Aorta (tissue), 5 donors: ENCODE data around the gene ARMC5. TPM values are rescaled to one million over a fixed set of nuclear protein-coding genes. Genes with fewer than 3 reads are reported as not detected.

Experiments used
- ATAC-seq: fragments of 200-7000 bp; cut with Tn5 transposase; one replicate; pipeline ENCODE4 v1.9.1; 2022; ENCODE audit warnings: moderate library complexity; ENCODE audit not compliant: low FRiP score
- DNase-seq, 2 donors: peaks; one replicate each; pipeline ENCODE4 v3.0.0-alpha.2; 2020
- H3K27ac ChIP-seq, 2 donors: one replicate each; pipeline ENCODE4 v1.5.1; 2013; ENCODE audit warnings: low read length in 2 of 2, mild to moderate bottlenecking in 2 of 2, moderate library complexity in 2 of 2, control low read depth in 1 of 2, inconsistent platforms in 1 of 2, low read depth in 1 of 2
- H3K27me3 ChIP-seq, 2 donors: one replicate each; pipeline ENCODE4 v1.6.1; 2013; ENCODE audit warnings: control low read depth in 1 of 2, low read length in 1 of 2, mild to moderate bottlenecking in 1 of 2, moderate library complexity in 1 of 2; ENCODE audit not compliant: insufficient read depth in 2 of 2, control insufficient read depth in 1 of 2
- H3K36me3 ChIP-seq, 2 donors: one replicate each; pipeline ENCODE4 v1.6.1; 2013; ENCODE audit warnings: control low read depth in 1 of 2, low read length in 1 of 2, mild to moderate bottlenecking in 1 of 2; ENCODE audit not compliant: insufficient read depth in 2 of 2, control insufficient read depth in 1 of 2
- H3K4me1 ChIP-seq, 2 donors: one replicate each; pipeline ENCODE4 v1.6.1; 2013; ENCODE audit warnings: low read length in 2 of 2, control low read depth in 1 of 2, mild to moderate bottlenecking in 1 of 2, moderate library complexity in 1 of 2; ENCODE audit not compliant: insufficient read depth in 2 of 2, control insufficient read depth in 1 of 2
- H3K4me3 ChIP-seq, 2 donors: one replicate each; pipeline ENCODE4 v1.5.1; 2013; ENCODE audit warnings: low read length in 2 of 2, control low read depth in 1 of 2, mild to moderate bottlenecking in 1 of 2
- H3K9me3 ChIP-seq: one replicate; pipeline ENCODE4 v1.6.1; 2013; ENCODE audit warnings: mild to moderate bottlenecking, low read length; ENCODE audit not compliant: control insufficient read depth
- WGBS, 2 donors: extraction: QIAGEN DNeasy Blood & Tissue Kit; methylation state at CpG; one replicate each; pipeline ENCODE4 v1.1.7; 2013; 5-methylcytosine and 5-hydroxymethylcytosine counted together
- intact Hi-C, 2 donors: fragments of 100-400 bp; cut with DNase I; formaldehyde crosslinking; loops; one replicate each; pipeline versions ENCODE4 v1.14.2 to v1.15.0; 2022
- polyA plus RNA-seq, 2 donors: library from polyadenylated mRNA; stranded (reverse); fragments of 200-250 nt; gene quantifications; one replicate each; pipeline ENCODE4 v1.2.3, GENCODE V29; 2013
- total RNA-seq, 2 donors: library from RNA; stranded (reverse); fragmentation: NEBNext Ultra II Directional; extraction: Animal tissue kit (Norgen Biotek cat#: 25700); gene quantifications; one replicate each; pipeline ENCODE4 v1.2.1, GENCODE V29; 2021
- donor health status: healthy with polysubstance abuse.
- donor health status: Bipolar disorder and iron deficiency.
- donor health status: DM: no; HTN: no; CAD: no.
- donor health status: DM: no; HTN: no; CAD: no.
- donor health status: DM: yes; HTN: yes; CAD: no.

The ARMC5 gene
- total and polyA plus RNA-seq, 4 donors, result 2.1 to 14.1 (median 8.8) TPM

GRCh38 chr16:31464348-31464769 lies 5.1 kb downstream of the ARMC5 start:
- peaks cover 0 to 2% of the 10 kb centered on the region in 2 donors for H3K36me3 ChIP-seq

GRCh38 chr16:31464781-31465260 lies 5.5 kb downstream of the ARMC5 start:
- H3K36me3 ChIP-seq, result peaks cover 0 to 2% of the 10 kb centered on the region in 2 donors
- no peak overlapping the region for H3K4me3 ChIP-seq
- WGBS, 2 donors, result 89 to 92% methylated on average over 17 of the region's 17 CpGs
- no peaks in the 10 kb centered on the region for H3K27me3 ChIP-seq
- DNase-seq, result peak; percentile 33 to 61
- intact Hi-C loops, result loop anchor here in 1 of 2 donors (5.0 kb wide), 2 partner anchors 32 to 393 kb away; partner anchors contain the start of genes ZNF646 and ZNF668
- no peak overlapping the region for H3K27ac ChIP-seq
- H3K9me3 ChIP-seq, result no peaks in the 10 kb centered on the region
- H3K4me1 ChIP-seq, result no peaks in the 10 kb centered on the region
- ATAC-seq, result no peak

More at GRCh38 chr16:31464348-31464769, 5.1 kb downstream of the ARMC5 start:
- WGBS, 2 donors, result 93 to 97% methylated on average over 34 to 36 of the region's 36 CpGs
- no peak overlapping the region for H3K4me3 ChIP-seq
- intact Hi-C loops, result loop anchor here in 1 of 2 donors (5.0 kb wide), 2 partner anchors 33 to 392 kb away; partner anchors contain the start of genes ZNF646 and ZNF668
- DNase-seq (peak; percentile 41 to 74), ATAC-seq (no peak)
- H3K27me3 ChIP-seq, result no peaks in the 10 kb centered on the region
- H3K4me1 ChIP-seq, result no peaks in the 10 kb centered on the region
- H3K27ac ChIP-seq, result no peak overlapping the region
- no peaks in the 10 kb centered on the region for H3K9me3 ChIP-seq

- H3K27ac ChIP-seq, result no peak overlapping the region
- no peaks in the 10 kb centered on the region for H3K9me3 ChIP-seq
- peak in 1 of 2 donors; percentile 40 for DNase-seq
- H3K36me3 ChIP-seq, result peaks cover 0 to 2% of the 10 kb centered on the region in 2 donors
- no peaks in the 10 kb centered on the region for H3K27me3 ChIP-seq
- intact Hi-C loops, result no loop called here
- ATAC-seq, result no peak
- H3K4me1 ChIP-seq, result no peaks in the 10 kb centered on the region
- H3K4me3 ChIP-seq, result no peak overlapping the region
- WGBS, 2 donors, result 94% methylated on average over 20 of the region's 20 CpGs
Measured at GRCh38 chr16:31465788-31466370, 6.6 kb downstream of the ARMC5 start.

GRCh38 chr16:31466381-31466841 lies 7.1 kb downstream of the ARMC5 start:
- Histone ChIP-seq H3K9me3 (no peaks in the 10 kb centered on the region), H3K27ac (no peak overlapping the region), H3K4me1 (no peaks in the 10 kb centered on the region), H3K36me3 (peaks cover 0 to 2% of the 10 kb centered on the region in 2 donors), H3K4me3 (no peak overlapping the region), H3K27me3 (no peaks in the 10 kb centered on the region)
- WGBS, 2 donors, result 94 to 95% methylated on average over 18 of the region's 18 CpGs
- peak in 1 of 2 donors; percentile 44 for DNase-seq
- ATAC-seq, result no peak
- intact Hi-C loops, result no loop called here

- 82 to 88% methylated on average over 5 of the region's 5 CpGs for WGBS, 2 donors
- no peaks in the 10 kb centered on the region for H3K9me3 ChIP-seq
- H3K27me3 ChIP-seq, result no peaks in the 10 kb centered on the region
- H3K4me3 ChIP-seq, result no peak overlapping the region
- H3K4me1 ChIP-seq, result no peaks in the 10 kb centered on the region
- ATAC-seq (no peak), DNase-seq (peak in 1 of 2 donors; percentile 29)
- intact Hi-C loops, result no loop called here
- H3K36me3 ChIP-seq, result peaks cover 0 to 2% of the 10 kb centered on the region in 2 donors
- no peak overlapping the region for H3K27ac ChIP-seq
Measured at GRCh38 chr16:31467151-31467773, 8.0 kb downstream of the ARMC5 start.

- Histone ChIP-seq H3K27ac (no peak overlapping the region), H3K36me3 (peaks cover 0 to 2% of the 10 kb centered on the region in 2 donors), H3K9me3 (no peaks in the 10 kb centered on the region), H3K27me3 (no peaks in the 10 kb centered on the region), H3K4me3 (no peak overlapping the region), H3K4me1 (no peaks in the 10 kb centered on the region)
- WGBS, 2 donors, result 84 to 85% methylated on average over 5 of the region's 5 CpGs
- ATAC-seq (no peak), DNase-seq (no peak)
- intact Hi-C loops, result no loop called here
Measured at GRCh38 chr16:31467858-31468257, 8.6 kb downstream of the ARMC5 start.

GRCh38 chr16:31470615-31471014 lies 11.3 kb downstream of the ARMC5 start:
- ATAC-seq (no peak), DNase-seq (no peak)
- Histone ChIP-seq H3K4me3 (no peak overlapping the region), H3K27me3 (no peaks in the 10 kb centered on the region), H3K27ac (peak overlapping the region in 1 of 2 donors; percentile 77), H3K36me3 (peaks cover 0 to 4% of the 10 kb centered on the region in 2 donors), H3K4me1 (no peaks in the 10 kb centered on the region), H3K9me3 (no peaks in the 10 kb centered on the region)
- intact Hi-C loops, result no loop called here
- 77 to 87% methylated on average over 3 of the region's 3 CpGs for WGBS, 2 donors

- peaks cover 0 to 7% of the 10 kb centered on the region in 2 donors for H3K36me3 ChIP-seq
- peak overlapping the region; percentile 77 to 78 for H3K27ac ChIP-seq
- DNase-seq, result peak in 1 of 2 donors; percentile 45
- H3K4me3 ChIP-seq, result peak overlapping the region; percentile 79 to 92
- no peaks in the 10 kb centered on the region for H3K27me3 ChIP-seq
- intact Hi-C loops, result no loop called here
- ATAC-seq, result no peak
- no peaks in the 10 kb centered on the region for H3K4me1 ChIP-seq
- 3 to 5% methylated on average over 15 of the region's 15 CpGs for WGBS, 2 donors
- no peaks in the 10 kb centered on the region for H3K9me3 ChIP-seq
Measured at GRCh38 chr16:31471241-31471874, 12.1 kb downstream of the ARMC5 start.
